DOHH2 (cell line): ENCODE data around the gene CAPZA2.

ENCODE experiments used
- H3F3A ChIP-seq: fragments of 200-600 bp; sonication (generic), shearing (Covaris generic); 2 replicates; pipeline ENCODE4 v1.6.0; 2016; ENCODE audit warnings: antibody characterized with exemption, mild to moderate bottlenecking; ENCODE audit not compliant: control insufficient read depth, insufficient read depth
- H3K27ac ChIP-seq: fragments of 200-600 bp; sonication (generic); 2 replicates; pipeline ENCODE4 v1.5.1; 2014; ENCODE audit warnings: low read depth, mild to moderate bottlenecking, low read length, moderate library complexity
- H3K27me3 ChIP-seq: fragments of 200-600 bp; sonication (generic); 2 replicates; pipeline ENCODE4 v1.6.1; 2014; ENCODE audit warnings: mild to moderate bottlenecking, low read length, mixed read lengths; ENCODE audit not compliant: control insufficient read depth
- H3K36me3 ChIP-seq: fragments of 200-600 bp; sonication (generic); 2 replicates; pipeline ENCODE4 v1.6.1; 2014; ENCODE audit warnings: mild to moderate bottlenecking, low read length, moderate library complexity, mixed read lengths; ENCODE audit not compliant: control insufficient read depth
- H3K4me1 ChIP-seq: fragments of 200-600 bp; sonication (generic); 2 replicates; pipeline ENCODE4 v1.6.1; 2014; ENCODE audit warnings: mild to moderate bottlenecking, low read length, mixed read lengths; ENCODE audit not compliant: control insufficient read depth
- H3K4me2 ChIP-seq: fragments of 200-600 bp; sonication (generic); 2 replicates; pipeline ENCODE4 v1.6.0; 2014; ENCODE audit warnings: mild to moderate bottlenecking, low read length, moderate library complexity
- H3K4me3 ChIP-seq: fragments of 200-600 bp; sonication (generic); 2 replicates; pipeline ENCODE4 v1.5.1; 2014; ENCODE audit warnings: mild to moderate bottlenecking, low read length, mixed read lengths
- H3K79me2 ChIP-seq: fragments of 200-600 bp; sonication (generic); 2 replicates; pipeline ENCODE4 v1.6.1; 2014; ENCODE audit warnings: mild to moderate bottlenecking, low read length, mixed read lengths; ENCODE audit not compliant: control insufficient read depth
- H3K9me2 ChIP-seq: fragments of 200-600 bp; sonication (generic); replicated peaks from 2 replicates; pipeline ENCODE4 v1.6.1; 2014; ENCODE audit warnings: mild to moderate bottlenecking, low read length, mixed read lengths; ENCODE audit not compliant: control insufficient read depth
- H3K9me3 ChIP-seq: fragments of 200-600 bp; sonication (generic); 2 replicates; pipeline ENCODE4 v1.6.1; 2014; ENCODE audit warnings: antibody characterized with exemption, low read length, mixed read lengths; ENCODE audit not compliant: control insufficient read depth, insufficient read depth
- H4K20me1 ChIP-seq: fragments of 200-600 bp; sonication (generic); 2 replicates; pipeline ENCODE4 v1.6.0; 2014; ENCODE audit warnings: low read depth, mild to moderate bottlenecking, antibody characterized with exemption, low read length, moderate library complexity; ENCODE audit not compliant: control insufficient read depth, insufficient read depth
- CTCF ChIP-seq: fragments of 200-600 bp; sonication (generic); IDR thresholded peaks from one replicate; pipeline ENCODE4 v1.5.1; 2014; ENCODE audit warnings: antibody characterized with exemption, mild to moderate bottlenecking, low read depth, low read length; ENCODE audit not compliant: poor library complexity, severe bottlenecking
- EZH2phosphoT487 ChIP-seq: fragments of 200-600 bp; sonication (generic); IDR thresholded peaks from 2 replicates; pipeline ENCODE4 v1.6.1; 2017; ENCODE audit warnings: borderline replicate concordance, mild to moderate bottlenecking, antibody characterized with exemption, low read length, moderate library complexity, mixed read lengths

CAPZA2 gene

GRCh38 chr7:116834815-116835504 lies 27.4 kb upstream of the CAPZA2 start:
- H3K27ac ChIP-seq: no peak overlapping the region
- H3K36me3 ChIP-seq: no peaks in the 10 kb centered on the region

GRCh38 chr7:116836048-116836447 lies 26.3 kb upstream of the CAPZA2 start:
- no peaks in the 10 kb centered on the region for H3K36me3 ChIP-seq
- no peaks in the 10 kb centered on the region for H4K20me1 ChIP-seq
- no peaks in the 10 kb centered on the region for H3K4me1 ChIP-seq
- H3K79me2 ChIP-seq: no peaks in the 10 kb centered on the region
- H3K9me2 ChIP-seq: no peaks in the 10 kb centered on the region
- H3F3A ChIP-seq: no peaks in the 10 kb centered on the region
- no peak overlapping the region for H3K27ac ChIP-seq
- no peak overlapping the region for H3K4me2 ChIP-seq
- H3K27me3 ChIP-seq: 0 out of 2 replicates have a peak, but pooled peaks cover 7% of the 10 kb centered on the region
- no peaks in the 10 kb centered on the region for H3K9me3 ChIP-seq
- TF ChIP-seq CTCF (no peak), EZH2phosphoT487 (no peak)
- no peak overlapping the region for H3K4me3 ChIP-seq

More at GRCh38 chr7:116834815-116835504, 27.4 kb upstream of the CAPZA2 start:
- no peaks in the 10 kb centered on the region for H4K20me1 ChIP-seq
- H3K4me1 ChIP-seq: no peaks in the 10 kb centered on the region
- no peak overlapping the region for H3K4me2 ChIP-seq
- no peaks in the 10 kb centered on the region for H3K9me2 ChIP-seq
- H3K79me2 ChIP-seq: no peaks in the 10 kb centered on the region
- H3K4me3 ChIP-seq: no peak overlapping the region
- 0 out of 2 replicates have a peak, but pooled peaks cover 4% of the 10 kb centered on the region for H3K27me3 ChIP-seq
- no peaks in the 10 kb centered on the region for H3F3A ChIP-seq
- H3K9me3 ChIP-seq: no peaks in the 10 kb centered on the region
- no peak for TF ChIP-seq EZH2phosphoT487
- no peak for TF ChIP-seq CTCF

- Histone ChIP-seq H3K4me2 (no peak overlapping the region), H3K79me2 (no peaks in the 10 kb centered on the region), H3K9me3 (0 out of 2 replicates have a peak, but pooled peaks cover 3% of the 10 kb centered on the region), H3K9me2 (no peaks in the 10 kb centered on the region), H3K36me3 (no peaks in the 10 kb centered on the region), H3K27me3 (peaks cover 11% of the 10 kb centered on the region; the same call in 1 of the 2 replicates), H3K27ac (no peak overlapping the region), H3K4me3 (no peak overlapping the region), H3F3A (no peaks in the 10 kb centered on the region), H3K4me1 (no peaks in the 10 kb centered on the region), H4K20me1 (no peaks in the 10 kb centered on the region)
- no peak for TF ChIP-seq EZH2phosphoT487
Measured at GRCh38 chr7:116836911-116837310, 25.5 kb upstream of the CAPZA2 start.

- no peaks in the 10 kb centered on the region for H3K4me1 ChIP-seq
- H3K9me2 ChIP-seq: no peaks in the 10 kb centered on the region
- no peaks in the 10 kb centered on the region for H3K79me2 ChIP-seq
- no peaks in the 10 kb centered on the region for H3K36me3 ChIP-seq
- no peaks in the 10 kb centered on the region for H4K20me1 ChIP-seq
- no peak overlapping the region for H3K4me3 ChIP-seq
- peaks cover 16% of the 10 kb centered on the region for H3K27me3 ChIP-seq
- H3K9me3 ChIP-seq: 0 out of 2 replicates have a peak, but pooled peaks cover 3% of the 10 kb centered on the region
- H3K4me2 ChIP-seq: no peak overlapping the region
- no peak overlapping the region for H3K27ac ChIP-seq
- no peaks in the 10 kb centered on the region for H3F3A ChIP-seq
- TF ChIP-seq EZH2phosphoT487 (no peak), CTCF (no peak)
Measured at GRCh38 chr7:116837586-116837985, 24.8 kb upstream of the CAPZA2 start.
